BE2C (cell line): ENCODE measurements around the gene TSGA10. TPM values are rescaled to one million over a fixed set of nuclear protein-coding genes. Genes with fewer than 3 reads are reported as not detected.
"Not testable (repeated sequence)": the region's sequence is repeated elsewhere in the genome, so short reads cannot be mapped to it uniquely, and the experiment has no call there.

ENCODE experiments used
- DNase-seq: peaks from one replicate; pipeline ENCODE4 v3.0.0-alpha.2; 2020
- H3K27me3 ChIP-seq: fragments of 250-450 bp; sonication (Bioruptor Pico); 2 replicates; pipeline ENCODE4 v1.5.1; 2020; ENCODE audit warnings: mild to moderate bottlenecking
- H3K36me3 ChIP-seq: fragments of 250-450 bp; sonication (Bioruptor Pico); 2 replicates; pipeline ENCODE4 v1.5.1; 2020; ENCODE audit warnings: mild to moderate bottlenecking
- H3K4me1 ChIP-seq: fragments of 250-450 bp; sonication (Bioruptor Pico); 2 replicates; pipeline ENCODE4 v1.5.1; 2020
- H3K4me3 ChIP-seq: 2 replicates; pipeline ENCODE4 v1.5.1; 2011; ENCODE audit warnings: low read depth, low read length
- H3K9me3 ChIP-seq: fragments of 250-450 bp; sonication (Bioruptor Pico); 2 replicates; pipeline ENCODE4 v1.5.1; 2020
- CTCF ChIP-seq: IDR thresholded peaks from 2 replicates; pipeline ENCODE4 v1.5.1; 2012; ENCODE audit warnings: mild to moderate bottlenecking, low read depth, low read length
- polyA plus RNA-seq: library from polyadenylated mRNA; unstranded; fragments of >200 nt; gene quantifications from one replicate; pipeline ENCODE4 v1.2.1, GENCODE V29; 2012; ENCODE audit warnings: low read depth, missing spikeins; ENCODE audit not compliant: insufficient read length, insufficient read depth

TSGA10 gene, protein sequence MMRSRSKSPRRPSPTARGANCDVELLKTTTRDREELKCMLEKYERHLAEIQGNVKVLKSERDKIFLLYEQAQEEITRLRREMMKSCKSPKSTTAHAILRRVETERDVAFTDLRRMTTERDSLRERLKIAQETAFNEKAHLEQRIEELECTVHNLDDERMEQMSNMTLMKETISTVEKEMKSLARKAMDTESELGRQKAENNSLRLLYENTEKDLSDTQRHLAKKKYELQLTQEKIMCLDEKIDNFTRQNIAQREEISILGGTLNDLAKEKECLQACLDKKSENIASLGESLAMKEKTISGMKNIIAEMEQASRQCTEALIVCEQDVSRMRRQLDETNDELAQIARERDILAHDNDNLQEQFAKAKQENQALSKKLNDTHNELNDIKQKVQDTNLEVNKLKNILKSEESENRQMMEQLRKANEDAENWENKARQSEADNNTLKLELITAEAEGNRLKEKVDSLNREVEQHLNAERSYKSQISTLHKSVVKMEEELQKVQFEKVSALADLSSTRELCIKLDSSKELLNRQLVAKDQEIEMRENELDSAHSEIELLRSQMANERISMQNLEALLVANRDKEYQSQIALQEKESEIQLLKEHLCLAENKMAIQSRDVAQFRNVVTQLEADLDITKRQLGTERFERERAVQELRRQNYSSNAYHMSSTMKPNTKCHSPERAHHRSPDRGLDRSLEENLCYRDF
- polyA plus RNA-seq = not detected

GRCh38 chr2:99154643-99155536 lies at the start of gene TSGA10, which contains the start of gene LIPT1:
Gene TSGA10, minus strand, starts transcription at chr2:99154942. Its CDS starts 45,503 bp downstream, at chr2:99109439.
Gene LIPT1, plus strand, starts transcription at chr2:99154967. Its CDS starts 6,991 bp downstream, at chr2:99161958.
- peak; percentile 12; the same call in 1 of the 2 replicates for TF ChIP-seq CTCF
- DNase-seq = peak; percentile 82

GRCh38 chr2:99201959-99202678 lies 47.4 kb upstream of the TSGA10 start:
- H3K4me3 ChIP-seq = no peak overlapping the region
- peak; percentile 13 for TF ChIP-seq CTCF
- no peaks in the 10 kb centered on the region for H3K36me3 ChIP-seq
- no peaks in the 10 kb centered on the region for H3K27me3 ChIP-seq
- no peaks in the 10 kb centered on the region for H3K4me1 ChIP-seq
- DNase-seq = no peak
- H3K9me3 ChIP-seq = no peaks in the 10 kb centered on the region

More at GRCh38 chr2:99154643-99155536, at the start of gene TSGA10, which contains the start of gene LIPT1:
- Histone ChIP-seq H3K27me3 (no peaks in the 10 kb centered on the region), H3K36me3 (no peaks in the 10 kb centered on the region), H3K4me3 (peak within 1 kb of the TSS; percentile 74), H3K4me1 (no peaks in the 10 kb centered on the region), H3K9me3 (no peaks in the 10 kb centered on the region)

GRCh38 chr2:99200076-99200800 lies 45.5 kb upstream of the TSGA10 start:
- Histone ChIP-seq H3K27me3 (no peaks in the 10 kb centered on the region), H3K36me3 (no peaks in the 10 kb centered on the region), H3K9me3 (no peaks in the 10 kb centered on the region), H3K4me3 (no peak overlapping the region), H3K4me1 (no peaks in the 10 kb centered on the region)
- DNase-seq = no peak
- TF ChIP-seq CTCF = no peak

GRCh38 chr2:99198103-99198841 lies 43.5 kb upstream of the TSGA10 start:
- Histone ChIP-seq H3K36me3 (no peaks in the 10 kb centered on the region), H3K4me3 (no peak overlapping the region), H3K9me3 (no peaks in the 10 kb centered on the region), H3K27me3 (no peaks in the 10 kb centered on the region), H3K4me1 (no peaks in the 10 kb centered on the region)
- no peak for DNase-seq
- TF ChIP-seq CTCF = no peak

DNA sequence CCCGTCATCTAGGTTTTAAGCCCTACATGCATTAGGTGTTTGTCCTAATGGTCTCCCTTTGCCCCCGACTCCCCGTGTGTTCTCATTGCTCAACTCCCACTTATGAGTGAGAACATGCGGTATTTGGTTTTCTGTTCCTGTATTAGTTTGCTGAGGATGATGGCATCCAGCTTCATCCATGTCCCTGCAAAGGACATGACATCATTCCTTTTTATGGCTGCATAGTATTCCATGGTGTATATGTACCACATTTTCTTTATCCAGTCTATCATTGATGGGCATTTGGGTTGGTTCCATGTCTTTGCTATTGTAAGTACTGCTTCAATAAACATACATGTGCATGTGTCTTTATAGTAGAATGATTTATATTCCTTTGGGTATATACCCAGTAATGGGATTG lies 37.6 kb upstream of the TSGA10 start:
- DNase-seq, H3K4me1 ChIP-seq, H3K4me3 ChIP-seq, H3K27me3 ChIP-seq, H3K9me3 ChIP-seq: not testable (repeated sequence)
- H3K36me3 ChIP-seq = peaks cover 12% of the 10 kb centered on the region; the same call in 1 of the 2 replicates
